NCI-H69 (cell line): ENCODE measurements around the gene PGAP6.
"Not testable (repeated sequence)": the region's sequence is repeated elsewhere in the genome, so short reads cannot be mapped to it uniquely, and the experiment has no call there.

Experiments
- DNase-seq: peaks from one replicate; lab custom pipeline; 2025; lab: John Stamatoyannopoulos, UW

PGAP6 gene

GRCh38 chr16:349211-349610, 32.6 kb downstream of the PGAP6 start:
- DNase-seq = no peak

GRCh38 chr16:348495-348894, 33.3 kb downstream of the PGAP6 start:
- not testable (repeated sequence) for DNase-seq

- no peak for DNase-seq
Measured at GRCh38 chr16:347203-347602, 34.6 kb downstream of the PGAP6 start.

- DNase-seq = no peak
Measured at GRCh38 chr16:346587-346986, 35.2 kb downstream of the PGAP6 start.

GRCh38 chr16:345772-346171, 36.0 kb downstream of the PGAP6 start:
- DNase-seq = no peak

GRCh38 chr16:342455-343213, 39.1 kb downstream of the PGAP6 start:
- DNase-seq = no peak

GRCh38 chr16:341974-342336, 39.8 kb downstream of the PGAP6 start:
- not testable (repeated sequence) for DNase-seq

GRCh38 chr16:341095-341973, 40.4 kb downstream of the PGAP6 start:
- DNase-seq = not testable (repeated sequence)

- no peak for DNase-seq
Measured at GRCh38 chr16:340370-341091, 41.2 kb downstream of the PGAP6 start.

GRCh38 chr16:339680-340079, 42.1 kb downstream of the PGAP6 start:
- no peak for DNase-seq

- DNase-seq = no peak
Measured at GRCh38 chr16:337975-338575, 43.7 kb downstream of the PGAP6 start.

GRCh38 chr16:337437-337836, 44.3 kb downstream of the PGAP6 start:
- DNase-seq = no peak

GRCh38 chr16:336269-336668, 45.5 kb downstream of the PGAP6 start:
- DNase-seq = no peak

GRCh38 chr16:334861-335632, 46.7 kb downstream of the PGAP6 start:
- DNase-seq = not testable (repeated sequence)

GRCh38 chr16:334164-334832, 47.5 kb downstream of the PGAP6 start:
- DNase-seq = not testable (repeated sequence)

- no peak for DNase-seq
Measured at GRCh38 chr16:333406-334094, 48.2 kb downstream of the PGAP6 start.

GRCh38 chr16:331181-331814, 50.5 kb downstream of the PGAP6 start:
- DNase-seq = not testable (repeated sequence)

- peak; percentile 35 for DNase-seq
Measured at GRCh38 chr16:330741-331140, 51.0 kb downstream of the PGAP6 start.

- no peak for DNase-seq
Measured at GRCh38 chr16:325375-326145, 56.2 kb downstream of the PGAP6 start.
